SU-DHL-6 (cell line): Measurements from ENCODE around the gene WDPCP.

Source experiments
- CTCF ChIP-seq: fragments of 200-600 bp; sonication (generic); IDR thresholded peaks from one replicate; pipeline ENCODE4 v1.5.1; 2017; ENCODE audit warnings: antibody characterized with exemption, mild to moderate bottlenecking, low read length, moderate library complexity; ENCODE audit not compliant: insufficient read depth, poor library complexity, severe bottlenecking
- EZH2phosphoT487 ChIP-seq: fragments of 200-600 bp; sonication (generic), shearing (Covaris generic); conservative IDR thresholded peaks from 2 replicates; pipeline ENCODE4 v1.6.1; 2018; ENCODE audit warnings: mild to moderate bottlenecking, antibody characterized with exemption, low read length, moderate library complexity, mixed read lengths

- no peak for TF ChIP-seq CTCF
- no peak for TF ChIP-seq EZH2phosphoT487
Observed at GRCh38 chr2:63268946-63269345, 319.3 kb downstream of the WDPCP start.
